Measurements from ENCODE around the gene KL.
A peak's percentile ranks its signal among the peaks of the same experiment; 100 is the strongest.

KL gene

DNA sequence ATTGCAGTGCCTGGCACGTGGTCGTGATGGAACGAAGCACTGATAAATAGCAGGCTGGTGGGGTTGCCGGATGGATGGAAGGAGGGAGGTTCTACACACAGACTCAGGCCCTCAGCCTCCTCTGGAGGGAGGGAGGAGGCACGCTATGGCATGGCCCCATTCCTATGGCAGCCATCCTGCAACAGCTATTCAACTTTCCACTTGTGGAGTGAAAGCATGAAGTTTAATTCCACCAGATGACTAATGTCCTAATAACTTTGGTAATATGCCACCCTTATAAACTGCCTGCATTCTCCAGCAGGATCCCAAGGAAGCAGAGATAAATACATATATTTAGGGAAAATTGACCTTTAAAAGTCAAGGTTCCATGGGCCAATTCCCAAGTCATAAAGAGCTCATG is 92.4 kb downstream of the KL start:
- Histone ChIP-seq H3K79me2 (no peaks in the 10 kb centered on the region), H3K9ac (no peak overlapping the region), H3K36me3 (ENCODE audit: control insufficient read depth, insufficient read depth, low read length) (no peaks in the 10 kb centered on the region), H3K4me3 (ENCODE audit: low read depth, low read length) (no peak overlapping the region), H3K27ac (no peak overlapping the region), H2AFZ (no peak overlapping the region), H3K4me2 (ENCODE audit: low read length) (no peak overlapping the region), H3K4me1 (peaks cover 2% of the 10 kb centered on the region), H3K9me3 (ENCODE audit: control insufficient read depth, low read length) (no peaks in the 10 kb centered on the region), H3K27me3 (ENCODE audit: control insufficient read depth, insufficient read depth, low read length) (no peaks in the 10 kb centered on the region)
- TF ChIP-seq, protein P1, sequence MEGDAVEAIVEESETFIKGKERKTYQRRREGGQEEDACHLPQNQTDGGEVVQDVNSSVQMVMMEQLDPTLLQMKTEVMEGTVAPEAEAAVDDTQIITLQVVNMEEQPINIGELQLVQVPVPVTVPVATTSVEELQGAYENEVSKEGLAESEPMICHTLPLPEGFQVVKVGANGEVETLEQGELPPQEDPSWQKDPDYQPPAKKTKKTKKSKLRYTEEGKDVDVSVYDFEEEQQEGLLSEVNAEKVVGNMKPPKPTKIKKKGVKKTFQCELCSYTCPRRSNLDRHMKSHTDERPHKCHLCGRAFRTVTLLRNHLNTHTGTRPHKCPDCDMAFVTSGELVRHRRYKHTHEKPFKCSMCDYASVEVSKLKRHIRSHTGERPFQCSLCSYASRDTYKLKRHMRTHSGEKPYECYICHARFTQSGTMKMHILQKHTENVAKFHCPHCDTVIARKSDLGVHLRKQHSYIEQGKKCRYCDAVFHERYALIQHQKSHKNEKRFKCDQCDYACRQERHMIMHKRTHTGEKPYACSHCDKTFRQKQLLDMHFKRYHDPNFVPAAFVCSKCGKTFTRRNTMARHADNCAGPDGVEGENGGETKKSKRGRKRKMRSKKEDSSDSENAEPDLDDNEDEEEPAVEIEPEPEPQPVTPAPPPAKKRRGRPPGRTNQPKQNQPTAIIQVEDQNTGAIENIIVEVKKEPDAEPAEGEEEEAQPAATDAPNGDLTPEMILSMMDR (IDR thresholded peaks at IDR 0.05) = no peak

- H3K9me3 ChIP-seq (ENCODE audit: control insufficient read depth, low read length) = no peaks in the 10 kb centered on the region
- H3K4me3 ChIP-seq (ENCODE audit: low read depth, low read length) = no peak overlapping the region
- no peaks in the 10 kb centered on the region for H3K36me3 ChIP-seq (ENCODE audit: control insufficient read depth, insufficient read depth, low read length)
- no peaks in the 10 kb centered on the region for H3K79me2 ChIP-seq
- no peaks in the 10 kb centered on the region for H3K27me3 ChIP-seq (ENCODE audit: control insufficient read depth, insufficient read depth, low read length)
- H2AFZ ChIP-seq = no peak overlapping the region
- TF ChIP-seq, protein P1 (IDR thresholded peaks at IDR 0.05) = no peak
- no peak overlapping the region for H3K27ac ChIP-seq
- H3K9ac ChIP-seq = no peak overlapping the region
- H3K4me1 ChIP-seq = peaks cover 2% of the 10 kb centered on the region
- H3K4me2 ChIP-seq (ENCODE audit: low read length) = no peak overlapping the region
Observed at GRCh38 chr13:33109271-33109697, 93.1 kb downstream of the KL start.

GRCh38 chr13:33109801-33110200 is 93.6 kb downstream of the KL start:
- Histone ChIP-seq H3K4me3 (ENCODE audit: low read depth, low read length) (no peak overlapping the region), H3K79me2 (no peaks in the 10 kb centered on the region), H3K9ac (no peak overlapping the region), H3K9me3 (ENCODE audit: control insufficient read depth, low read length) (no peaks in the 10 kb centered on the region), H3K27me3 (ENCODE audit: control insufficient read depth, insufficient read depth, low read length) (no peaks in the 10 kb centered on the region), H3K4me2 (ENCODE audit: low read length) (no peak overlapping the region), H2AFZ (no peak overlapping the region), H3K4me1 (peaks cover 2% of the 10 kb centered on the region), H3K36me3 (ENCODE audit: control insufficient read depth, insufficient read depth, low read length) (no peaks in the 10 kb centered on the region), H3K27ac (no peak overlapping the region)
- TF ChIP-seq, protein P1 (IDR thresholded peaks at IDR 0.05) = no peak

GRCh38 chr13:33110386-33110712 is 94.1 kb downstream of the KL start:
- H3K9ac ChIP-seq = no peak overlapping the region
- H3K36me3 ChIP-seq (ENCODE audit: control insufficient read depth, insufficient read depth, low read length) = no peaks in the 10 kb centered on the region
- H2AFZ ChIP-seq = no peak overlapping the region
- H3K27me3 ChIP-seq (ENCODE audit: control insufficient read depth, insufficient read depth, low read length) = no peaks in the 10 kb centered on the region
- H3K4me2 ChIP-seq (ENCODE audit: low read length) = no peak overlapping the region
- H3K4me3 ChIP-seq (ENCODE audit: low read depth, low read length) = no peak overlapping the region
- no peak overlapping the region for H3K27ac ChIP-seq
- TF ChIP-seq, protein P1 (IDR thresholded peaks at IDR 0.05) = no peak
- no peaks in the 10 kb centered on the region for H3K9me3 ChIP-seq (ENCODE audit: control insufficient read depth, low read length)
- no peaks in the 10 kb centered on the region for H3K79me2 ChIP-seq
- H3K4me1 ChIP-seq = peaks cover 2% of the 10 kb centered on the region

DNA sequence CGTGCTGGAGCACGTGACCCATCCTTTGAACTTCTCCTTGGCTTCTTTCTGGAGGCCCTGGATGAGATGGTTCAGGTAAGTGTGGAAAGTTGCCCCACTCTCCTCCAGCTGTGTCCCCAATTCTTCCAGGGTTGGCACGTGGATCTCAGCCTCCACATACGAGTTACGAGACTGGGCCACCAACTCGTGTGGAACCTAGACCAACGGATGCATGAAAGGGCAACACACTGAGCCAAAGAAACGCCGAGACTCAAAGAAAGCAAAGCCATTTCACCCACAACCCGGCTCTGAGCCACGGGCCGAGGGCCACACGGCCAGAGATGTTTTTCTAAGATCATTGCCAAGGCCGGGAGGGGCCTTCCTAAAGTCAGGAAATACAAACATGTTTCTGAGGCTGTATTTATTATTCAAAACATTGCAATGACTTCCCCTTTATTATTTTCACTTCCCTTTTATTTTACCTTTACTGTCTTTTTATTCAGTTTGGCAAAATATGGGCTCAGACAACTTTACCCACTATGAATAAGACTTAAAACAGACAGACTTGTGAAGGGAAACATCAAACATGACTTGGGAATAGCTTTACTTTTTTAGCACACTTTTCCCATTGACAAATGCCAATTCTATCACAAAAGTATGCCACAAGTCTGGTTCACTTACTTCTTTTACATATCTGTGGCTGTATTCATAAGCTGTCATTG is 94.6 kb downstream of the KL start:
- Histone ChIP-seq H3K27me3 (ENCODE audit: control insufficient read depth, insufficient read depth, low read length) (no peaks in the 10 kb centered on the region), H3K36me3 (ENCODE audit: control insufficient read depth, insufficient read depth, low read length) (no peaks in the 10 kb centered on the region), H3K79me2 (no peaks in the 10 kb centered on the region), H3K4me1 (peaks cover 2% of the 10 kb centered on the region), H2AFZ (no peak overlapping the region), H3K9me3 (ENCODE audit: control insufficient read depth, low read length) (no peaks in the 10 kb centered on the region), H3K27ac (peak overlapping the region; percentile 4), H3K4me3 (ENCODE audit: low read depth, low read length) (no peak overlapping the region), H3K4me2 (ENCODE audit: low read length) (no peak overlapping the region), H3K9ac (no peak overlapping the region)
- TF ChIP-seq, protein P1 (IDR thresholded peaks at IDR 0.05) = no peak
